K562 (cell line): ENCODE data around the gene MEF2C. TPM values are rescaled to one million over a fixed set of nuclear protein-coding genes. Genes with fewer than 3 reads are reported as not detected.

Experiments used
- DACH1 ChIP-seq: fragments of 450-650 bp; IDR thresholded peaks from 2 replicates; pipeline ENCODE4 v1.6.1; 2018; ENCODE audit not compliant: partially characterized antibody
- EP300 ChIP-seq: IDR thresholded peaks from 2 replicates; pipeline ENCODE4 v1.6.1; 2012; ENCODE audit warnings: low read length, improper control_type of control experiment
- ETS1 ChIP-seq: conservative IDR thresholded peaks from 2 replicates; pipeline ENCODE4 v1.6.1; 2011; ENCODE audit warnings: low read depth, mild to moderate bottlenecking, low read length; ENCODE audit not compliant: control insufficient read depth
- L3MBTL2 ChIP-seq: fragments of 450-650 bp; IDR thresholded peaks from 2 replicates; pipeline ENCODE4 v1.6.1; 2016; ENCODE audit warnings: mild to moderate bottlenecking, moderate library complexity
- MECOM ChIP-seq: fragments of 250-450 bp; sonication (Bioruptor Pico); IDR thresholded peaks from 2 replicates; pipeline ENCODE4 v1.8.0; 2022; ENCODE audit warnings: inconsistent platforms
- MTA1 ChIP-seq: fragments of 450-650 bp; IDR thresholded peaks from 2 replicates; pipeline ENCODE4 v1.6.1; 2017; ENCODE audit warnings: borderline replicate concordance
- MYC ChIP-seq, 2 experiments: fragments of 250-450 bp in 1 of 2; sonication (Bioruptor Pico) in 1 of 2; IDR thresholded peaks; 2 replicates each; pipeline versions ENCODE4 v1.5.1 to v1.6.1; 2012 to 2021; ENCODE audit warnings: low read depth in 2 of 2, borderline replicate concordance in 1 of 2, improper control_type of control experiment in 1 of 2, low read length in 1 of 2, mild to moderate bottlenecking in 1 of 2, moderate library complexity in 1 of 2
- NCOA2 ChIP-seq, 2 experiments: fragments of 450-650 bp; IDR thresholded peaks; 2 replicates each; pipeline ENCODE4 v1.6.1; 2018; ENCODE audit warnings: mild to moderate bottlenecking in 2 of 2, moderate library complexity in 1 of 2; ENCODE audit not compliant: partially characterized antibody in 2 of 2
- PHF8 ChIP-seq: fragments of 200-600 bp; sonication (generic); IDR thresholded peaks from 2 replicates; pipeline ENCODE4 v1.6.1; 2012; ENCODE audit warnings: mixed run types, mild to moderate bottlenecking, inconsistent platforms, low read length, moderate library complexity, borderline replicate concordance
- PKNOX1 ChIP-seq: fragments of 450-650 bp; IDR thresholded peaks from 2 replicates; pipeline ENCODE4 v1.6.1; 2016
- RFX1 ChIP-seq: fragments of 450-650 bp; IDR thresholded peaks from 2 replicates; pipeline ENCODE4 v1.6.1; 2016; ENCODE audit warnings: mild to moderate bottlenecking, moderate library complexity
- SP2 ChIP-seq: IDR thresholded peaks from 2 replicates; pipeline ENCODE4 v1.6.1; 2011; ENCODE audit warnings: mild to moderate bottlenecking, low read depth, low read length, moderate library complexity; ENCODE audit not compliant: poor library complexity, severe bottlenecking; ENCODE audit errors: extremely low read depth
- ZNF316 ChIP-seq: fragments of 450-650 bp; IDR thresholded peaks from 2 replicates; pipeline ENCODE4 v1.6.1; 2016
- polyA plus RNA-seq, 8 experiments: library from polyadenylated mRNA; depleted of rRNA in 4 of 8; stranded (reverse) in 5 of 8; unstranded in 3 of 8; fragments of >200 nt; fragmentation: Nextera tagmentation in 2 of 8; fragmentation: Illumina TruSeq in 1 of 8; extraction: Ambion mirVana in 2 of 8; extraction: Trizol in 1 of 8; gene quantifications; 2 replicates each; pipeline versions ENCODE4 v1.2.1 to v1.2.3, GENCODE V29; 2011 to 2014; ENCODE audit warnings: inconsistent platforms in 1 of 8, missing spikeins in 1 of 8
- total RNA-seq, 7 experiments: library from RNA; depleted of rRNA in 6 of 7; stranded (reverse); fragments of >200 nt in 6 of 7; fragmentation: Illumina TruSeq in 2 of 7; extraction: Trizol in 2 of 7; gene quantifications; 2 replicates each; pipeline versions ENCODE4 v1.2.1 to v1.2.3, GENCODE V29; 2011 to 2021; ENCODE audit warnings: low replicate concordance in 1 of 7
- TF ChIP-seq, protein P1 (sequence below): fragments of 450-650 bp; IDR thresholded peaks from 2 replicates; pipeline ENCODE4 v1.6.1; 2016; ENCODE audit warnings: mild to moderate bottlenecking, moderate library complexity

The MEF2C gene
- total and polyA plus RNA-seq, 9 of the 15 experiments (the other 6 are each of a cell fraction or from before 2014, with no cell fraction given): 25.1 to 67.8 (median 58.3) TPM

GRCh38 chr5:88813805-88814575 is 69.0 kb downstream of the MEF2C start (continued):
- TF ChIP-seq, protein P1, sequence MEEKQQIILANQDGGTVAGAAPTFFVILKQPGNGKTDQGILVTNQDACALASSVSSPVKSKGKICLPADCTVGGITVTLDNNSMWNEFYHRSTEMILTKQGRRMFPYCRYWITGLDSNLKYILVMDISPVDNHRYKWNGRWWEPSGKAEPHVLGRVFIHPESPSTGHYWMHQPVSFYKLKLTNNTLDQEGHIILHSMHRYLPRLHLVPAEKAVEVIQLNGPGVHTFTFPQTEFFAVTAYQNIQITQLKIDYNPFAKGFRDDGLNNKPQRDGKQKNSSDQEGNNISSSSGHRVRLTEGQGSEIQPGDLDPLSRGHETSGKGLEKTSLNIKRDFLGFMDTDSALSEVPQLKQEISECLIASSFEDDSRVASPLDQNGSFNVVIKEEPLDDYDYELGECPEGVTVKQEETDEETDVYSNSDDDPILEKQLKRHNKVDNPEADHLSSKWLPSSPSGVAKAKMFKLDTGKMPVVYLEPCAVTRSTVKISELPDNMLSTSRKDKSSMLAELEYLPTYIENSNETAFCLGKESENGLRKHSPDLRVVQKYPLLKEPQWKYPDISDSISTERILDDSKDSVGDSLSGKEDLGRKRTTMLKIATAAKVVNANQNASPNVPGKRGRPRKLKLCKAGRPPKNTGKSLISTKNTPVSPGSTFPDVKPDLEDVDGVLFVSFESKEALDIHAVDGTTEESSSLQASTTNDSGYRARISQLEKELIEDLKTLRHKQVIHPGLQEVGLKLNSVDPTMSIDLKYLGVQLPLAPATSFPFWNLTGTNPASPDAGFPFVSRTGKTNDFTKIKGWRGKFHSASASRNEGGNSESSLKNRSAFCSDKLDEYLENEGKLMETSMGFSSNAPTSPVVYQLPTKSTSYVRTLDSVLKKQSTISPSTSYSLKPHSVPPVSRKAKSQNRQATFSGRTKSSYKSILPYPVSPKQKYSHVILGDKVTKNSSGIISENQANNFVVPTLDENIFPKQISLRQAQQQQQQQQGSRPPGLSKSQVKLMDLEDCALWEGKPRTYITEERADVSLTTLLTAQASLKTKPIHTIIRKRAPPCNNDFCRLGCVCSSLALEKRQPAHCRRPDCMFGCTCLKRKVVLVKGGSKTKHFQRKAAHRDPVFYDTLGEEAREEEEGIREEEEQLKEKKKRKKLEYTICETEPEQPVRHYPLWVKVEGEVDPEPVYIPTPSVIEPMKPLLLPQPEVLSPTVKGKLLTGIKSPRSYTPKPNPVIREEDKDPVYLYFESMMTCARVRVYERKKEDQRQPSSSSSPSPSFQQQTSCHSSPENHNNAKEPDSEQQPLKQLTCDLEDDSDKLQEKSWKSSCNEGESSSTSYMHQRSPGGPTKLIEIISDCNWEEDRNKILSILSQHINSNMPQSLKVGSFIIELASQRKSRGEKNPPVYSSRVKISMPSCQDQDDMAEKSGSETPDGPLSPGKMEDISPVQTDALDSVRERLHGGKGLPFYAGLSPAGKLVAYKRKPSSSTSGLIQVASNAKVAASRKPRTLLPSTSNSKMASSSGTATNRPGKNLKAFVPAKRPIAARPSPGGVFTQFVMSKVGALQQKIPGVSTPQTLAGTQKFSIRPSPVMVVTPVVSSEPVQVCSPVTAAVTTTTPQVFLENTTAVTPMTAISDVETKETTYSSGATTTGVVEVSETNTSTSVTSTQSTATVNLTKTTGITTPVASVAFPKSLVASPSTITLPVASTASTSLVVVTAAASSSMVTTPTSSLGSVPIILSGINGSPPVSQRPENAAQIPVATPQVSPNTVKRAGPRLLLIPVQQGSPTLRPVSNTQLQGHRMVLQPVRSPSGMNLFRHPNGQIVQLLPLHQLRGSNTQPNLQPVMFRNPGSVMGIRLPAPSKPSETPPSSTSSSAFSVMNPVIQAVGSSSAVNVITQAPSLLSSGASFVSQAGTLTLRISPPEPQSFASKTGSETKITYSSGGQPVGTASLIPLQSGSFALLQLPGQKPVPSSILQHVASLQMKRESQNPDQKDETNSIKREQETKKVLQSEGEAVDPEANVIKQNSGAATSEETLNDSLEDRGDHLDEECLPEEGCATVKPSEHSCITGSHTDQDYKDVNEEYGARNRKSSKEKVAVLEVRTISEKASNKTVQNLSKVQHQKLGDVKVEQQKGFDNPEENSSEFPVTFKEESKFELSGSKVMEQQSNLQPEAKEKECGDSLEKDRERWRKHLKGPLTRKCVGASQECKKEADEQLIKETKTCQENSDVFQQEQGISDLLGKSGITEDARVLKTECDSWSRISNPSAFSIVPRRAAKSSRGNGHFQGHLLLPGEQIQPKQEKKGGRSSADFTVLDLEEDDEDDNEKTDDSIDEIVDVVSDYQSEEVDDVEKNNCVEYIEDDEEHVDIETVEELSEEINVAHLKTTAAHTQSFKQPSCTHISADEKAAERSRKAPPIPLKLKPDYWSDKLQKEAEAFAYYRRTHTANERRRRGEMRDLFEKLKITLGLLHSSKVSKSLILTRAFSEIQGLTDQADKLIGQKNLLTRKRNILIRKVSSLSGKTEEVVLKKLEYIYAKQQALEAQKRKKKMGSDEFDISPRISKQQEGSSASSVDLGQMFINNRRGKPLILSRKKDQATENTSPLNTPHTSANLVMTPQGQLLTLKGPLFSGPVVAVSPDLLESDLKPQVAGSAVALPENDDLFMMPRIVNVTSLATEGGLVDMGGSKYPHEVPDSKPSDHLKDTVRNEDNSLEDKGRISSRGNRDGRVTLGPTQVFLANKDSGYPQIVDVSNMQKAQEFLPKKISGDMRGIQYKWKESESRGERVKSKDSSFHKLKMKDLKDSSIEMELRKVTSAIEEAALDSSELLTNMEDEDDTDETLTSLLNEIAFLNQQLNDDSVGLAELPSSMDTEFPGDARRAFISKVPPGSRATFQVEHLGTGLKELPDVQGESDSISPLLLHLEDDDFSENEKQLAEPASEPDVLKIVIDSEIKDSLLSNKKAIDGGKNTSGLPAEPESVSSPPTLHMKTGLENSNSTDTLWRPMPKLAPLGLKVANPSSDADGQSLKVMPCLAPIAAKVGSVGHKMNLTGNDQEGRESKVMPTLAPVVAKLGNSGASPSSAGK: peak; percentile 88
- no peak for TF ChIP-seq ETS1
- peak; percentile 91 for TF ChIP-seq PKNOX1
- TF ChIP-seq MYC (IDR thresholded peaks at IDR 0.05; ENCODE audit: low read depth, low read length): 0 out of 2 replicates have a peak, but pooled peaks have one; percentile 27
- TF ChIP-seq MYC (CRISPR knock-in tag; IDR thresholded peaks at IDR 0.05; ENCODE audit: borderline replicate concordance, low read depth): no peak
- no peak for TF ChIP-seq ZNF316
- TF ChIP-seq RFX1: no peak
- TF ChIP-seq SP2: no peak
- peak; percentile 92 for TF ChIP-seq L3MBTL2
- TF ChIP-seq NCOA2 (IDR thresholded peaks at IDR 0.05; ENCODE audit: partially characterized antibody in 2 of 2): no peak
- TF ChIP-seq MTA1: no peak
- 0 out of 2 replicates have a peak, but pooled peaks have one; percentile 24 for TF ChIP-seq MECOM (CRISPR knock-in tag)
- peak; percentile 36; the same call in 1 of the 2 replicates for TF ChIP-seq EP300
- TF ChIP-seq DACH1: no peak
- no peak for TF ChIP-seq PHF8
